BLaER1 (cell line): ENCODE measurements around the gene TBX3.

ENCODE experiments used
- H3K27ac ChIP-seq: shearing (Covaris generic); formaldehyde crosslinking; 2 replicates; pipeline ENCODE4 v1.8.1; 2022
- H3K27me3 ChIP-seq: shearing (Covaris generic); formaldehyde crosslinking; 2 replicates; pipeline ENCODE4 v1.8.1; 2022
- H3K36me3 ChIP-seq: shearing (Covaris generic); formaldehyde crosslinking; 2 replicates; pipeline ENCODE4 v1.8.1; 2022
- H3K4me1 ChIP-seq: shearing (Covaris generic); formaldehyde crosslinking; 2 replicates; pipeline ENCODE4 v1.8.1; 2022
- H3K4me2 ChIP-seq: shearing (Covaris generic); formaldehyde crosslinking; 2 replicates; pipeline ENCODE4 v1.8.1; 2022
- H3K4me3 ChIP-seq: shearing (Covaris generic); formaldehyde crosslinking; 2 replicates; pipeline ENCODE4 v1.8.1; 2022
- H3K9ac ChIP-seq: shearing (Covaris generic); formaldehyde crosslinking; 2 replicates; pipeline ENCODE4 v1.8.1; 2022
- H3K9me3 ChIP-seq: shearing (Covaris generic); formaldehyde crosslinking; 2 replicates; pipeline ENCODE4 v1.8.1; 2022
- H4K20me1 ChIP-seq: shearing (Covaris generic); formaldehyde crosslinking; 2 replicates; pipeline ENCODE4 v1.8.1; 2022
- Cebpa-rat ChIP-seq: shearing (Covaris generic); IDR thresholded peaks from 2 replicates; pipeline ENCODE4 v1.8.1; 2022

TBX3 gene

GRCh38 chr12:114669401-114670290 lies 14.3 kb downstream of the TBX3 start:
- TF ChIP-seq Cebpa-rat, result no peak
- Histone ChIP-seq H3K27ac (no peak overlapping the region), H3K27me3 (peaks cover 100% of the 10 kb centered on the region), H3K36me3 (0 out of 2 replicates have a peak, but pooled peaks cover 6% of the 10 kb centered on the region), H3K9ac (no peak overlapping the region), H4K20me1 (peaks cover 82% of the 10 kb centered on the region), H3K4me3 (no peak overlapping the region), H3K4me1 (peaks cover 32% of the 10 kb centered on the region), H3K4me2 (no peak overlapping the region), H3K9me3 (no peaks in the 10 kb centered on the region)

DNA sequence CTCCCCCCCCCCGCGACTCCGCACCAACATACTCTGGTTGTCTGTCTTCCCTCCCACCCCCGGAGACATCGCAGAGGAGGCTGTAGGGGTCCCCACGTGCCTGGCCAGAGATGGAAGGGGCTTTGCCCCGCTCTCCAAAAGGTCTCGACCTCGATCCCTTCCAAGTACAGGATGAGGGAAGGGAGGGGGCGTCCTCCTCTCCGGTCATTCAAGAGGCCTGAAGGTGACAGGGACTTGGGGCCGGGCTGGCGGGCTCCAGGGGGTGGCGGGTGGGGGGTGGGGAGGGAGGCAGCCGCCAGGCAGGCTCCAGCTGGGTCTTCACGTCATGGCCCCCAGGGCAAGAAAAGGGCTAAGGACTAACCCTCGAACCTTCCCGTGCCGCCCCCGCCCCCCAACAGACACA lies 15.1 kb downstream of the TBX3 start:
- TF ChIP-seq Cebpa-rat, result no peak
- Histone ChIP-seq H3K4me1 (peaks cover 32% of the 10 kb centered on the region), H4K20me1 (peaks cover 75% of the 10 kb centered on the region), H3K9ac (no peak overlapping the region), H3K4me3 (no peak overlapping the region), H3K9me3 (no peaks in the 10 kb centered on the region), H3K27me3 (peaks cover 100% of the 10 kb centered on the region), H3K36me3 (no peaks in the 10 kb centered on the region), H3K27ac (no peak overlapping the region), H3K4me2 (no peak overlapping the region)

DNA sequence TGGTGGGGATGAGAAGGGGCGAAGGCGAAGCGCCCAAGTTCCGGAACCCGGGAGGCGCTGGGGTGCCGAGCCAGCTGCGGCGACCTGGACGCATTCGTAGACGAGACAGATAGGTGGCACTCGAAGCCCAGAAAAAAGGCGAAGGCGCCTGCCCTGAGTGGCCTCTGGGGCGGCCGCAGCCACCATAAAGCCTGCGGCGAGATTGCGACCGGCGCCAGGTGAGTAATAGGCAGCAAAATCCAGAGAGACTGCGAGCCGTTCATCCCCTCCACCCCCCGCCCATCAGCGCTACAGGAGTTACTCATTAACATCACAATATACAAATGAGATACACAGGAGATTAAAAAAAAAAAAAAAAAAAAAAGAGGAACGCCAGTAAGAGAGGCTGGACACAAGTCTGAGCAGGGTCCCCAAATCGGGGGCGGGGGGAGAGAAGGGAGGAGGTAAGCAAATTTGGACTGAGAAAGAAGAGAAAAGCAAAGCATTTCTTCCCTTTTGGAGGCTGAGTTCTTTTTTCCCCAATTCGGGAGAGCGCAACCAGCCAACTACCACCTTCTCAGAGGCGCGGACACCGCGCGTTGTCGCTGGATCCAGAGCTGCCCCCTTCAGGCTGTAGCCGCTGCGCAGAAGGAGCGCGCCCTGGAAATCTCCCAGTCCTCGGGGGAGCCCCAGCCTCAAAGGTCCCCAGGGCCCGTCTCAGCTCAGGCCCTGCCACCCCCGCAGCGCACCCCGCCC lies 15.7 kb downstream of the TBX3 start:
- Histone ChIP-seq H4K20me1 (peaks cover 70% of the 10 kb centered on the region), H3K4me1 (peaks cover 32% of the 10 kb centered on the region), H3K4me2 (peak overlapping the region; percentile 29), H3K9ac (no peak overlapping the region), H3K27me3 (peaks cover 100% of the 10 kb centered on the region), H3K36me3 (no peaks in the 10 kb centered on the region), H3K27ac (no peak overlapping the region), H3K9me3 (no peaks in the 10 kb centered on the region), H3K4me3 (0 out of 2 replicates have a peak overlapping the region, but pooled peaks have one; percentile 11)
- no peak for TF ChIP-seq Cebpa-rat

- peak overlapping the region; percentile 29 for H3K4me2 ChIP-seq
- H3K27me3 ChIP-seq, result peaks cover 100% of the 10 kb centered on the region
- 0 out of 2 replicates have a peak overlapping the region, but pooled peaks have one; percentile 11 for H3K4me3 ChIP-seq
- H3K36me3 ChIP-seq, result no peaks in the 10 kb centered on the region
- no peak overlapping the region for H3K9ac ChIP-seq
- no peaks in the 10 kb centered on the region for H3K9me3 ChIP-seq
- peaks cover 70% of the 10 kb centered on the region for H4K20me1 ChIP-seq
- peaks cover 32% of the 10 kb centered on the region for H3K4me1 ChIP-seq
- no peak for TF ChIP-seq Cebpa-rat
- H3K27ac ChIP-seq, result no peak overlapping the region
Observed at GRCh38 chr12:114667669-114668150, 16.3 kb downstream of the TBX3 start.

GRCh38 chr12:114666746-114667668 lies 17.0 kb downstream of the TBX3 start:
- Histone ChIP-seq H3K27ac (no peak overlapping the region), H4K20me1 (peaks cover 66% of the 10 kb centered on the region), H3K27me3 (peaks cover 94% of the 10 kb centered on the region), H3K9ac (no peak overlapping the region), H3K36me3 (no peaks in the 10 kb centered on the region), H3K4me1 (peaks cover 32% of the 10 kb centered on the region), H3K4me2 (peak overlapping the region; percentile 29), H3K4me3 (no peak overlapping the region), H3K9me3 (no peaks in the 10 kb centered on the region)
- no peak for TF ChIP-seq Cebpa-rat

DNA sequence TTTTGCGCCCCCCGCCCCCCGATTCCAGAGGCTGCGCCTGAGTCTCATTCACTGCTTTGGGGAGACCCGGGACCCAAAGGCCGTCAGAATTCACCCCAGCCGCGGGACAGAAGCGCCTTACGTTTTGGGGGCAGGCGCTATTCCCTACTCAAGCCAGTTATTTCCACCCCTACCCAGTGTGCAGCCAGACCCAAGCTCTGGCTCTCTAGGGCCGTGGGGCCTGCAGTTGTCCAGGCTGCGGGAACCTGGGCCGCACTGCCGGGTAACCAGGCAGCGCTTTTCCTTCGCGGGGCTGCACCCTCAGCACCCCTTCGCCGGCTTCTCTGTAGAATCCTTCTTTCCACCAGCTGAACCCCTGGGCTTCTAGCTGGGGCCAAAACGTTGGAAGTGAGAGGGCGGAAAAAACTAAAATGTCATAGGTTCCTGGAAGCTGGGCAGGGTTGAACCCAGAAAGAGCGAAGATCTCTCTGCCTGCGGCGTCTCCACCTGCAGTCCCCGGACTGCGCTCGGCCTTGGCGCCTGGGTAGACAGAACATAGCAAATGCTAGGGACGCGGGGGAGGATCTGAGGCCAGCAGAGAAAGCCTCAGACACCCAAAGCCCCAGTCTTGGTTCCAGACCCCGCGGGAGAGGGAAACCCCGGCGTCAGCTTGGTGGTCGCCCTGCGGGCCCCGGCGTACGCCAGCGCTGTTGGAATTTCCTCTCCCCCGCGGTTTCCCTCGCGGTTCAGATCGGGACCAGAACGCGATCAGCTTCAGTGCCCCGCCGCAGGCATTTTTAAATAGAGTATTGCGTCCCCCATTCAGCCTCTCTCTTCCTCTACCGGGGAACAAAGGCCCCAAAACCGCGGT lies 18.3 kb downstream of the TBX3 start:
- Histone ChIP-seq H3K4me2 (peak overlapping the region; percentile 73), H3K4me1 (peaks cover 32% of the 10 kb centered on the region), H3K4me3 (peak overlapping the region; percentile 26; the same call in 1 of the 2 replicates), H3K9me3 (no peaks in the 10 kb centered on the region), H3K27me3 (peaks cover 80% of the 10 kb centered on the region), H4K20me1 (peaks cover 53% of the 10 kb centered on the region), H3K27ac (no peak overlapping the region), H3K9ac (no peak overlapping the region), H3K36me3 (no peaks in the 10 kb centered on the region)
- TF ChIP-seq Cebpa-rat, result no peak

DNA sequence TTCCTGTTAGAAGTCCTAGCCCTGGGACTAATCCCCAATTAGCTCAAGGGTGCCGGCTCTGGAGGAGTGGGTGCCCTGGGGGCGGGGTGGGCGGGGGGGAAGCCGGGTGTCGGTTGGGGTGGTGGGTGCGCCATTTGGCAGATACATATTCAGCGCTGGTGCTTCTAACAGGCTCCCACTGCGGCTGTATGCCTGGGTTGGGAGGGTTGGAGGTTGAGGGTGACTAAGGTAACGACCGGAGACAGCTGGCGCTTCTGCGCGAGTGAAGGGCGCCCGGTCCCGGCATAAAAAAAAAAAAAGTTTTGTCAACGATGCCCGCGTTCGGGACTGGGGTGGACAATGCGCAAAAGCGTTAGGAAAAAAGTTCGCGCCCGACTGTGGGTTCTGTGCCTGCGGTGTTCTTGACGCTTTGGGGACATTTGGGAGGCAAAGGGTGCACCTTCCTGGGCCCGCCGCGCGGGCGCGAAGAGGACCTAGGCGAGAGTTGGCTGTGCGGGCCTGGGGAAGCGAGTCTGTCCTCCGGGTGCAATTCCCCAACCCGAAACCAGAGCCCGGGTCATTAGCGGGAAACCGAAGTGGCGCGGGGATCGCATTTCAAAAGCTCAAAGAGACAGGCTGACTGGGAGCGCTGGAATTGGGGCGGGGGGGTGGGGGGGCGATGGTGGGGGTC lies 19.2 kb downstream of the TBX3 start:
- Histone ChIP-seq H3K9me3 (no peaks in the 10 kb centered on the region), H3K27me3 (peaks cover 72% of the 10 kb centered on the region), H3K4me3 (no peak overlapping the region)

GRCh38 chr12:114662512-114663177 lies 21.3 kb downstream of the TBX3 start:
- Histone ChIP-seq H3K27me3 (peaks cover 50% of the 10 kb centered on the region), H3K4me2 (no peak overlapping the region), H3K36me3 (no peaks in the 10 kb centered on the region), H3K9ac (no peak overlapping the region), H3K4me3 (no peak overlapping the region), H3K27ac (no peak overlapping the region), H3K9me3 (no peaks in the 10 kb centered on the region), H3K4me1 (peaks cover 34% of the 10 kb centered on the region), H4K20me1 (peaks cover 33% of the 10 kb centered on the region)
- TF ChIP-seq Cebpa-rat, result no peak

More for the DNA sequence above, 19.2 kb downstream of the TBX3 start:
- H3K4me1 ChIP-seq, result peaks cover 32% of the 10 kb centered on the region
- H3K4me2 ChIP-seq, result no peak overlapping the region
- H4K20me1 ChIP-seq, result peaks cover 44% of the 10 kb centered on the region
- TF ChIP-seq Cebpa-rat, result no peak
- H3K9ac ChIP-seq, result no peak overlapping the region
- no peaks in the 10 kb centered on the region for H3K36me3 ChIP-seq
- H3K27ac ChIP-seq, result no peak overlapping the region
